HG02870 (cell line): ENCODE data around the gene KIAA0825.
"Not testable (repeated sequence)": the region's sequence is repeated elsewhere in the genome, so short reads cannot be mapped to it uniquely, and the experiment has no call there.

Source experiments
- ATAC-seq: cut with Tn5 transposase; IDR thresholded peaks from one replicate; pipeline ENCODE4 v1.9.1; 2021; ENCODE audit warnings: mild to moderate bottlenecking, moderate library complexity; ENCODE audit not compliant: unreplicated experiment

Gene KIAA0825

GRCh38 chr5:94130077-94130476 is 488.3 kb downstream of the KIAA0825 start:
- no peak for ATAC-seq

GRCh38 chr5:94125107-94125506 is 493.3 kb downstream of the KIAA0825 start:
- ATAC-seq: no peak

- ATAC-seq: not testable (repeated sequence)
Measured at GRCh38 chr5:94116317-94116716, 502.1 kb downstream of the KIAA0825 start.

GRCh38 chr5:94113087-94113486 is 505.3 kb downstream of the KIAA0825 start:
- no peak for ATAC-seq

GRCh38 chr5:94111209-94112004 is 507.0 kb downstream of the KIAA0825 start:
- peak; percentile 100 for ATAC-seq

- no peak for ATAC-seq
Measured at GRCh38 chr5:94103514-94104245, 514.7 kb downstream of the KIAA0825 start.
